ENCODE results near the gene ARHGAP6. TPM values are rescaled to one million over a fixed set of nuclear protein-coding genes. Genes with fewer than 3 reads are reported as not detected.

ARHGAP6 gene
- total RNA-seq, 1 donor from 2014 or later, result 16.7 TPM

DNA sequence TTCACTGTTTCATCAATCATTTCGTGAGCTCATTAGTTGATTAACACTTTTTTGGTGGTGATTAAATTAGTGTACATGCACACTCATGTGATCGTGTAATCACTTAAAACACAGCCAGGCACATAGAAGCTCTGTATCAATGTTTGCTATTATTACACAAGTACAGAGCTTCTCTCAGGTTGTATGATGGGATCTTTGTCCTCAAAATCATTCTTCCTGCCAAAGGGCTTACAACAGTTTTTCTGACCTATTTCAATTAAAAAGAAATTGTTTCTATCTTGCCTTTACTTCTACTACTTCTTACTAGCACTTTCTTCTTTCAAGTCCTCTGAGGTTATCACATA is 227.4 kb downstream of the ARHGAP6 start:
- no peak for ATAC-seq

DNA sequence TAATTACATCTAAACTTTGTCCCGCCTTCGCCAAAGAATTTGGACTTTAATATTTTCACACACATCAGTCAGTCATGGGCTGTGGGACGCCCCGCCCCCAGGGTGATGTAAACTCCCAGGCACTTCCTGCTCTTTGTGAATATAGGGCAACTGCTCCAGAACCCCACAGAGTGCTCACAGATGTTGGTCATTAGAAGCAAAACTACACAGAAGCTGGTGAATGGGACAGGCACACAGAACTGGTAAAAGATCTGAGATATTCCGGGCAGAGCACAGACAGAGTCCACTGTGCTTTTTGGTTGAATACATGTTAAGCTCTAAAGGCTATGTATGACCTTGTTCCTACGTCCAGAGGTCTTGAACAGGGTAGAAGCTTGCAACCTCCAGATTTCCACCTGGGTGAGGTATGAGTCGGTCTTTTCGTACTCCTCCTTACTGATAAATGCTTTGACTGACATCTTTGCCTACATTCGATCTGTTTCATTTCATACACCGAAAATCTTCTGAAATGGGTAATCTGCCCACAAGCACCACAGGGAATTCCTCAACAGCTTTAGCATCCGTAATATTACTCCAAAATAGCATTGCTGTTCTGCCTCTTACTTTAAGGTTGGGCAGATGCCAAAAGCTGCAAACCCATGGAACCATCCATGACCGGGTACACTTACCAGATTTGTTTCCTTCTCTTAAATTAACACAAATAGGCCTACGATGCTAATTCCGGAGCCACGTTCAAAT is 227.9 kb downstream of the ARHGAP6 start:
- H3K4me1 ChIP-seq, result no peaks in the 10 kb centered on the region
- H3K4me3 ChIP-seq, result no peak overlapping the region
- no peak overlapping the region for H3K27ac ChIP-seq
- H3K36me3 ChIP-seq, result no peaks in the 10 kb centered on the region
- TF ChIP-seq, protein P1, sequence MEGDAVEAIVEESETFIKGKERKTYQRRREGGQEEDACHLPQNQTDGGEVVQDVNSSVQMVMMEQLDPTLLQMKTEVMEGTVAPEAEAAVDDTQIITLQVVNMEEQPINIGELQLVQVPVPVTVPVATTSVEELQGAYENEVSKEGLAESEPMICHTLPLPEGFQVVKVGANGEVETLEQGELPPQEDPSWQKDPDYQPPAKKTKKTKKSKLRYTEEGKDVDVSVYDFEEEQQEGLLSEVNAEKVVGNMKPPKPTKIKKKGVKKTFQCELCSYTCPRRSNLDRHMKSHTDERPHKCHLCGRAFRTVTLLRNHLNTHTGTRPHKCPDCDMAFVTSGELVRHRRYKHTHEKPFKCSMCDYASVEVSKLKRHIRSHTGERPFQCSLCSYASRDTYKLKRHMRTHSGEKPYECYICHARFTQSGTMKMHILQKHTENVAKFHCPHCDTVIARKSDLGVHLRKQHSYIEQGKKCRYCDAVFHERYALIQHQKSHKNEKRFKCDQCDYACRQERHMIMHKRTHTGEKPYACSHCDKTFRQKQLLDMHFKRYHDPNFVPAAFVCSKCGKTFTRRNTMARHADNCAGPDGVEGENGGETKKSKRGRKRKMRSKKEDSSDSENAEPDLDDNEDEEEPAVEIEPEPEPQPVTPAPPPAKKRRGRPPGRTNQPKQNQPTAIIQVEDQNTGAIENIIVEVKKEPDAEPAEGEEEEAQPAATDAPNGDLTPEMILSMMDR (IDR thresholded peaks at IDR 0.05), result no peak
- intact Hi-C loops (cut with DNase I), result no loop called here
- no peaks in the 10 kb centered on the region for H3K27me3 ChIP-seq (ENCODE audit: low read depth)
- DNase-seq, result peak; percentile 51
- peak in 1 of 2 donors; percentile 18 for ATAC-seq
- no peaks in the 10 kb centered on the region for H3K9me3 ChIP-seq

More for the DNA sequence above, 227.4 kb downstream of the ARHGAP6 start:
- Histone ChIP-seq H3K9me3 (no peaks in the 10 kb centered on the region), H3K27ac (no peak overlapping the region), H3K36me3 (no peaks in the 10 kb centered on the region), H3K27me3 (ENCODE audit: low read depth) (no peaks in the 10 kb centered on the region), H3K4me3 (no peak overlapping the region), H3K4me1 (no peaks in the 10 kb centered on the region)
- DNase-seq, result no peak
- intact Hi-C loops (cut with DNase I), result no loop called here
- TF ChIP-seq, protein P1 (IDR thresholded peaks at IDR 0.05), result no peak

DNA sequence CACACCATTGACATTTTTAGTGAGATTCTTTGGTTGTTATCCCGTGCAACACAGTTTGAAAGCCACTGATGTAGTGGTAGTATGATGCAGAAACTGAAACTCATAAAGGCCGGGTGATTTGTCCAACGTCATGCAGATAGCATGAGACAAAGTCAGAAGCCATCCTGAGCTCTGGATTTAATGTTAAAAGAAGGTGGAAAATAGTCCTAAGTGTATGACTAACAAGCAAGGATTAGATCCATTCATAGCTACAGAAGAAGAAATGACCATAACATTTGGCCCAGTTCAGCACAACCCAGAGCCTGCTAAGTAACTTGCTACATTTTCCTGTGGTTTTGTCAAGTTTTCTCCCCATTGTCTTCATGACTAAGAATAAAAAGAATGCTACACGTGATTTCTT is 230.2 kb downstream of the ARHGAP6 start:
- TF ChIP-seq, protein P1 (IDR thresholded peaks at IDR 0.05), result no peak
- Histone ChIP-seq H3K36me3 (no peaks in the 10 kb centered on the region), H3K4me3 (no peak overlapping the region), H3K27ac (no peak overlapping the region), H3K27me3 (ENCODE audit: low read depth) (no peaks in the 10 kb centered on the region), H3K4me1 (no peaks in the 10 kb centered on the region), H3K9me3 (no peaks in the 10 kb centered on the region)
- DNase-seq (no peak), ATAC-seq (no peak)
- intact Hi-C loops (cut with DNase I), result no loop called here

DNA sequence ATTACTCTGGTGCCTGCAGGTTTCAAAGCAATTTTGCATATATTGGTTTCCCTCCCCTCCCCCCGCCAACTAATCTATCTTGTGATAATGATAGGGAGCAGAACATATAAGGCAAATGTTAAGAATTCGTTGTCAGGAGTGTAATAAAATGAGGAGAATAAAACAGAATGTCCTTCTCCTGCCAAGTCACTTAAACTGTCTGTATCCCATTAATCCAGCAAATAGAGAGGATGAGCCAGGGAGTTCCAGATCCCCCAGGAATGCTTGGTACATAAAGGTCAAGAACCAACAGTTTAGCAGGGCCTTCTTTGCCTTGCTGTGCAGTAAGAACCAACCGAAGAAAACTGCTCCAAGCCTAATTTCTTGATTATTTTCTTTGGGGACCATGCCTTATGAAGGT is 231.1 kb downstream of the ARHGAP6 start:
- no peak for ATAC-seq
- Histone ChIP-seq H3K27ac (no peak overlapping the region), H3K36me3 (no peaks in the 10 kb centered on the region)

DNA sequence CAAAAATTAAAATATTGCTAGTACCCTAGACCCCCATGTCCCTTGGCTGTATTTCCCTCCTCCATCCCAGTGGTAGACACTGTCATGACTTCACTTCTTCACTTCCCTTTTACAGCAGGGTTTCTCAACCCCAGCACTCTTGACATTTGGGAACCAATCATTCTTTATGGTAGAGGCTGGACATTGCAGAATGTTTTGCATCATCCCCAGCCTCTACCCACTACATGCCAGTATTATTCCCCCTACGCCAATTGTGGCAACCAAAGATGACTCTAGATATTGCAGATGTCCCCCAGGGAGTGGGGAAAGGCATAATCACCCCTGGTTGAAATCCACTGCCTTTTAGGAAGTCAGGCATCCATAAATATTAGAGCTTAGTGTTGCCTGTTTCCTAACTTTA is 233.9 kb downstream of the ARHGAP6 start:
- intact Hi-C loops (cut with DNase I), result no loop called here
- H3K4me1 ChIP-seq, result no peaks in the 10 kb centered on the region
- TF ChIP-seq, protein P1 (IDR thresholded peaks at IDR 0.05), result no peak
- no peak overlapping the region for H3K4me3 ChIP-seq
- H3K27ac ChIP-seq, result no peak overlapping the region
- ATAC-seq, result peak; percentile 34 to 63
- no peaks in the 10 kb centered on the region for H3K27me3 ChIP-seq (ENCODE audit: low read depth)
- no peaks in the 10 kb centered on the region for H3K36me3 ChIP-seq
- no peak for DNase-seq
- no peaks in the 10 kb centered on the region for H3K9me3 ChIP-seq

More for the DNA sequence above, 231.1 kb downstream of the ARHGAP6 start:
- Histone ChIP-seq H3K9me3 (no peaks in the 10 kb centered on the region), H3K4me1 (no peaks in the 10 kb centered on the region), H3K27me3 (ENCODE audit: low read depth) (no peaks in the 10 kb centered on the region), H3K4me3 (no peak overlapping the region)
- intact Hi-C loops (cut with DNase I), result no loop called here
- TF ChIP-seq, protein P1 (IDR thresholded peaks at IDR 0.05), result no peak
- DNase-seq, result no peak

Data from lower lobe of right lung (tissue), 2 donors.